AG04450 (cell line): ENCODE results near the gene PFN4. TPM values are rescaled to one million over a fixed set of nuclear protein-coding genes. Genes with fewer than 3 reads are reported as not detected.
"Not testable (repeated sequence)": the region's sequence is repeated elsewhere in the genome, so short reads cannot be mapped to it uniquely, and the experiment has no call there.

ENCODE experiments used
- CTCF ChIA-PET: fragments of 300-600, 350-600 bp; formaldehyde crosslinking; extraction: SDS; loops from one replicate; lab custom pipeline; 2022; ENCODE audit warnings: antibody characterized with exemption, inconsistent platforms; lab: Charles Lee
- POLR2A ChIA-PET: fragments of 350-600 bp; formaldehyde crosslinking; extraction: SDS; loops from one replicate; lab custom pipeline; 2021; ENCODE audit warnings: antibody characterized with exemption, inconsistent platforms; lab: Yijun Ruan, JAX
- DNase-seq: peaks from one replicate; pipeline ENCODE4 v3.0.0-alpha.2; 2011; ENCODE audit warnings: low read depth, low spot score
- H3K27ac ChIP-seq: one replicate; pipeline ENCODE4 v1.5.1; 2012; ENCODE audit warnings: low read depth, low read length, control low read depth
- H3K27me3 ChIP-seq: one replicate; pipeline ENCODE4 v1.6.0; 2012; ENCODE audit warnings: low read length; ENCODE audit not compliant: control insufficient read depth, insufficient read depth
- H3K4me3 ChIP-seq: 2 replicates; pipeline ENCODE4 v1.5.1; 2011; ENCODE audit warnings: mild to moderate bottlenecking, low read depth, low read length, control low read depth
- H3K9me3 ChIP-seq: 2 replicates; pipeline ENCODE4 v1.5.1; 2012; ENCODE audit warnings: low read length; ENCODE audit not compliant: control insufficient read depth, insufficient read depth
- polyA plus RNA-seq: library from polyadenylated mRNA; depleted of rRNA; stranded (reverse); fragments of >200 nt; gene quantifications from 2 replicates; pipeline ENCODE4 v1.2.3, GENCODE V29; 2011
- TF ChIP-seq, protein P1 (sequence below): IDR thresholded peaks from 2 replicates; pipeline ENCODE4 v1.5.1; 2011; ENCODE audit warnings: low read depth, low read length, control low read depth, inconsistent platforms

PFN4 gene
- polyA plus RNA-seq, 1 experiment, result 0.52 TPM

DNA sequence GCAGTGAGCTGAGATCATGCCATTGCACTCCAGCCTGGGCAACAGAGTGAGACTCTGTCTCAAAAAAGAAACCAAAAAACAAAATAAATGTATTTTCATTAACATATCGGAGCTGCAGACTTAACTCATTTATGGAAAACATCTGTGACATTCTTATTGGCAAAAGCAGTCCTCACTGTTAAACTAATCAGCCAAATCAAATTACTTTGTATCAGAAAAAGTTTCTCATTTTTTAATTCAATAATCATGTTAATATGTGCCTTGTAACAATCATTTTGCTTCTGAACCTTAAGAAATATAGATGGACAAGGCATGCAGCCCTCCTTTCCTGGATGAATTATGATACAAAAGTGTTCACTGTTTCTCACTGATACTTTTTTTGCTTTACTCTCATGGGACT, 20.5 kb downstream of the PFN4 start:
- ChIA-PET POLR2A (no interaction called here), CTCF (no interaction called here)
- TF ChIP-seq, protein P1, sequence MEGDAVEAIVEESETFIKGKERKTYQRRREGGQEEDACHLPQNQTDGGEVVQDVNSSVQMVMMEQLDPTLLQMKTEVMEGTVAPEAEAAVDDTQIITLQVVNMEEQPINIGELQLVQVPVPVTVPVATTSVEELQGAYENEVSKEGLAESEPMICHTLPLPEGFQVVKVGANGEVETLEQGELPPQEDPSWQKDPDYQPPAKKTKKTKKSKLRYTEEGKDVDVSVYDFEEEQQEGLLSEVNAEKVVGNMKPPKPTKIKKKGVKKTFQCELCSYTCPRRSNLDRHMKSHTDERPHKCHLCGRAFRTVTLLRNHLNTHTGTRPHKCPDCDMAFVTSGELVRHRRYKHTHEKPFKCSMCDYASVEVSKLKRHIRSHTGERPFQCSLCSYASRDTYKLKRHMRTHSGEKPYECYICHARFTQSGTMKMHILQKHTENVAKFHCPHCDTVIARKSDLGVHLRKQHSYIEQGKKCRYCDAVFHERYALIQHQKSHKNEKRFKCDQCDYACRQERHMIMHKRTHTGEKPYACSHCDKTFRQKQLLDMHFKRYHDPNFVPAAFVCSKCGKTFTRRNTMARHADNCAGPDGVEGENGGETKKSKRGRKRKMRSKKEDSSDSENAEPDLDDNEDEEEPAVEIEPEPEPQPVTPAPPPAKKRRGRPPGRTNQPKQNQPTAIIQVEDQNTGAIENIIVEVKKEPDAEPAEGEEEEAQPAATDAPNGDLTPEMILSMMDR, result no peak

DNA sequence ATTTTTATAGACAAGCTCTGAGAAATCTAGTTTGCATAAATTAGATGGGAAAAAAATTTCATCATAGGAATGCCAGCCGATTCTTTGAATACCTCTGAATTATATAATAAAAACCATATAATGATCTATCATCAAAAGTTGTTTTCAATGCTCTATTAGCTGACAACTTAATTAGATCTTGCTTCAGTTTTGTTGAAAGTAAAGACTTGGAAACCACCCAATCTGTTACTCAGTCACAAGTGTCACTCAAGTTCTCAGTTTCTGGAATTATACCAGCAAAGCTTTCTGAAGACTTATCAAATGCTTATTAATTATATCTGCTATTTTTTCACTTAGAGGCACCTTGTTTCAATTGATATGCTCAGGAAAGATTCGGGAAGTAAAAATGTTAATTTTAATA, 21.1 kb downstream of the PFN4 start:
- TF ChIP-seq, protein P1, result no peak
- Histone ChIP-seq H3K27me3 (no peaks in the 10 kb centered on the region), H3K4me3 (no peak overlapping the region), H3K9me3 (no peaks in the 10 kb centered on the region; the same call in 1 of the 2 replicates), H3K27ac (no peak overlapping the region)
- CTCF ChIA-PET, result no interaction called here
- no peak for DNase-seq
- POLR2A ChIA-PET, result no interaction called here

More for the DNA sequence above, 20.5 kb downstream of the PFN4 start:
- Histone ChIP-seq H3K9me3 (no peaks in the 10 kb centered on the region; the same call in 1 of the 2 replicates), H3K27ac (no peak overlapping the region), H3K4me3 (no peak overlapping the region), H3K27me3 (no peaks in the 10 kb centered on the region)
- DNase-seq, result no peak

DNA sequence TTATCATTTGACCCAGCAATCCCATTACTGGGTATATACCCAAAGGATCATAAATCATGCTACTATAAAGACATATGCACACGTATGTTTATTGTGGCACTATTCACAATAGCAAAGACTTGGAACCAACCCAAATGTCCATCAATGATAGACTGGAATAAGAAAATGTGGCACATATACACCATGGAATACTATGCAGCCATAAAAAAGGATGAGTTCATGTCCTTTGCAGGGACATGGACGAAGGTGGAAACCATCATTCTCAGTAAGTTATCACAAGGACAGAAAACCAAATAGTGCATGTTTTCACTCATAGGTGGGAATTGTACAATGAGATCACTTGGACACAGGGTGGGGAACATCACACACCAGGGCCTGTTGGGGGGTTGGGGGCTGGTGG, 22.4 kb downstream of the PFN4 start:
- CTCF ChIA-PET, H3K27me3 ChIP-seq, H3K4me3 ChIP-seq, POLR2A ChIA-PET, H3K9me3 ChIP-seq, DNase-seq, H3K27ac ChIP-seq: not testable (repeated sequence)

DNA sequence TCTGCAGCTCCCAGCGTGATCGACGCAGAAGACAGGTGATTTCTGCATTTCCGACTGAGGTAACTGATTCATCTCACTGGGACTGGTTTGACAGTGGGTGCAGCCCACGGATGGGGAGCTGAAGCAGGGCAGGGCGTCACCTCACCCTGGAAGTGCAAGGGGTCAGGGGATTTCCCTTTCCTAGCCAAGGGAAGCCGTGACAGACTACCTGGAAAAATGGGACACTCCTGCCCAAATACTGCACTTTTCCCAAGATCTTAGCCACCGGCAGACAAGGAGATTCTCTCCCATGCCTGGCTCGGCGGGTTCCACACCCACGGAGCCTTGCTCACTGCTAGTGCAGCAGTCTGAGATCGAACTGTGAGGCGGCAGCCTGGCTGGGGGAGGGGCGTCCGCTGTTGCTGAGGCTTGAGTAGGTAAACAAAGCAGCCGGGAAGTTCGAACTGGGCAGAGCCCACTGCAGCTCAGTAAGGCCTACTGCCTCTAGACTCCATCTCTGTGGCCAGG, 27.9 kb downstream of the PFN4 start:
- CTCF ChIA-PET, H3K27ac ChIP-seq, DNase-seq, H3K9me3 ChIP-seq, H3K27me3 ChIP-seq, H3K4me3 ChIP-seq: not testable (repeated sequence)
- POLR2A ChIA-PET, result interaction anchor here (0.6 kb wide), 1 partner anchor 13 kb away, joined by 13 read pairs; no protein-coding TSS in a partner anchor

DNA sequence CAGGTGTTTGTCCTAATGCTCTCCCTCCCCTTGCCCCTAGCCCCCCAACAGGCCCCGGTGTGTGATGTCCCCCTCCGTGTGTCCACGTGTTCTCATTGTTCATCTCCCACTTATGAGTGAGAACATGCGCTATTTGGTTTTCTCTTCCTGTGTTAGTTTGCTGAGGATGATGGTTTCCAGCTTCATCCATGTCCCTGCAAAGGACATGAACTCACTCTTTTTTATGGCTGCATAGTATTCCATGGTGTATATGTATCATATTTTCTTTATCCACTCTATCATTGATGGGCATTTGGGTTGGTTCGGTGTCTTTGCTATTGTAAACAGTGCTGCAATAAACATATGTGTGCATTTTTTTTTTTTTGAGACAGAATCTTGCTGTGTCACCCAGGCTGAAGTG, 29.9 kb downstream of the PFN4 start:
- H3K4me3 ChIP-seq, H3K27ac ChIP-seq, DNase-seq, POLR2A ChIA-PET, H3K27me3 ChIP-seq, H3K9me3 ChIP-seq: not testable (repeated sequence)
- CTCF ChIA-PET, result interaction anchor here (0.7 to 2.3 kb wide), 2 partner anchors 9 to 265 kb away, joined by 5 to 9 read pairs; partner anchors contain the start of gene TP53I3

DNA sequence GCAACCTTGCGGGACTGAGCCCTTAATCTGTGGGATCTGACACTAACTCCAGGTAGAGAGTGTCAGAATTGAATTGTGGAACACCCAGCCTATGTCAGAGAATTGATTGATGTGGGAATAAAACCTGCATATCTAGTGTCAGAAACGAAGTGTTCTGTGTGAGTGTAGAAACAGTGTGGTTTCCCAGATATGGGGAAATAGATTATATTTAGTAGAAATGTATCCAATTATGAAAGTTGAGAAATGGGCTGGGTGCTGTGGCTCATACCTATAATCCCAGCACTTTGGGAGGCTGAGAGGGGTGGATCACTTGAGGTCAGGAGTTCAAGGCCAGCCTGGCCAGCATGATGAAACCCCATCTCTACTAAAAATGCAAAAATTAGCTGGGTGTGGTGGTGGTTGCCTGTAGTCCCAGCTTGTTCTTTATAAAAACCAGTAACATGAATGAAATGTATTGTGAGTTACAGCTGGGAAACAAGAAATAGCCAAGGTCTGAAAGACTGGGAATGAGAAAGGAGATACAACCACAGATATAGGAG, 34.2 kb downstream of the PFN4 start:
- DNase-seq, result no peak
- TF ChIP-seq, protein P1, result no peak
- no peaks in the 10 kb centered on the region for H3K27me3 ChIP-seq
- H3K9me3 ChIP-seq, result no peaks in the 10 kb centered on the region
- H3K4me3 ChIP-seq, result no peak overlapping the region
- H3K27ac ChIP-seq, result no peak overlapping the region
- ChIA-PET CTCF (no interaction called here), POLR2A (no interaction called here)
